Lung (tissue), 12 donors: Measurements from ENCODE around the gene RASA3. TPM values are rescaled to one million over a fixed set of nuclear protein-coding genes. Genes with fewer than 3 reads are reported as not detected.

ENCODE experiments used
- ATAC-seq: fragments of 200-7000 bp; cut with Tn5 transposase; one replicate; pipeline ENCODE4 v1.9.1; 2020; ENCODE audit warnings: moderate number of reproducible peaks; ENCODE audit not compliant: insufficient read depth, low FRiP score
- DNase-seq, 3 donors: peaks; one replicate each; pipeline ENCODE4 v3.0.0-alpha.2; 2013 to 2017
- H3K27ac ChIP-seq, 2 donors: one replicate each; pipeline ENCODE4 v1.5.1; 2013; ENCODE audit warnings: mild to moderate bottlenecking in 2 of 2, moderate library complexity in 2 of 2, control low read depth in 1 of 2, inconsistent platforms in 1 of 2, low read depth in 1 of 2, low read length in 1 of 2
- H3K27me3 ChIP-seq, 3 donors: one replicate each; pipeline ENCODE4 v1.5.1; 2013; ENCODE audit warnings: low read length in 2 of 3; ENCODE audit not compliant: control insufficient read depth in 3 of 3, insufficient read depth in 3 of 3
- H3K36me3 ChIP-seq, 4 donors: one replicate each; pipeline ENCODE4 v1.5.1; 2013; ENCODE audit warnings: low read length in 4 of 4, mild to moderate bottlenecking in 1 of 4, moderate library complexity in 1 of 4; ENCODE audit not compliant: control insufficient read depth in 4 of 4, insufficient read depth in 4 of 4
- H3K4me1 ChIP-seq, 5 donors: one replicate each; pipeline ENCODE4 v1.5.1; 2013; ENCODE audit warnings: low read length in 5 of 5, mild to moderate bottlenecking in 2 of 5, moderate library complexity in 1 of 5; ENCODE audit not compliant: control insufficient read depth in 5 of 5, insufficient read depth in 5 of 5
- H3K4me3 ChIP-seq: one replicate; pipeline ENCODE4 v1.5.1; 2013; ENCODE audit warnings: mild to moderate bottlenecking, control low read depth, moderate library complexity
- H3K9ac ChIP-seq, 2 donors: one replicate each; pipeline ENCODE4 v1.5.1; 2013; ENCODE audit warnings: low read length in 2 of 2, control low read depth in 1 of 2; ENCODE audit not compliant: insufficient read depth in 1 of 2
- H3K9me3 ChIP-seq, 4 donors: one replicate each; pipeline ENCODE4 v1.5.1; 2013; ENCODE audit warnings: low read length in 3 of 4, mild to moderate bottlenecking in 1 of 4, moderate library complexity in 1 of 4; ENCODE audit not compliant: control insufficient read depth in 4 of 4, insufficient read depth in 3 of 4
- CTCF ChIP-seq: IDR thresholded peaks from 2 replicates; pipeline ENCODE4 v1.5.1; 2012; ENCODE audit warnings: mild to moderate bottlenecking; ENCODE audit errors: control extremely low read depth, extremely low read depth
- WGBS, 2 donors: extraction: QIAGEN DNeasy Blood & Tissue Kit; methylation state at CpG; one replicate each; pipeline ENCODE4 v1.1.7; 2013; 5-methylcytosine and 5-hydroxymethylcytosine counted together
- polyA plus RNA-seq, 2 donors: library from polyadenylated mRNA; stranded (reverse); fragments of 200-250 nt; gene quantifications; one replicate each; pipeline ENCODE4 v1.2.1, GENCODE V29; 2013
- total RNA-seq, 2 donors: library from RNA; depleted of rRNA in 1 of 2; stranded (reverse); fragments of >200 nt in 1 of 2; gene quantifications; one replicate each; pipeline ENCODE4 v1.2.1, GENCODE V29; 2014 to 2021
- donor health status: control.
- donor health status: control.
- donor health status: Bipolar disorder and iron deficiency.
- donor health status: healthy.
- donor health status: DM: yes; HTN: yes; CAD: no.

The RASA3 gene
- total and polyA plus RNA-seq, 4 donors = 7.4 to 22.8 (median 16.2) TPM

- 91 to 95% methylated on average over 24 of the region's 24 CpGs for WGBS, 2 donors
- Histone ChIP-seq H3K4me1 (peaks cover 0 to 29% (median 0%) of the 10 kb centered on the region in 5 donors), H3K27me3 (no peaks in the 10 kb centered on the region), H3K9me3 (no peaks in the 10 kb centered on the region), H3K36me3 (peaks cover 0 to 16% (median 5%) of the 10 kb centered on the region in 4 donors), H3K9ac (no peak overlapping the region), H3K27ac (no peak overlapping the region), H3K4me3 (no peak overlapping the region)
- no peak for ATAC-seq
- no peak for TF ChIP-seq CTCF
- no peak for DNase-seq
Measured at GRCh38 chr13:114054830-114055439, 77.5 kb downstream of the RASA3 start.

- no peak for TF ChIP-seq CTCF
- WGBS, 2 donors = 86 to 89% methylated on average over 5 of the region's 5 CpGs
- H3K27me3 ChIP-seq = no peaks in the 10 kb centered on the region
- H3K36me3 ChIP-seq = peaks cover 0 to 16% (median 7%) of the 10 kb centered on the region in 4 donors
- no peak overlapping the region for H3K9ac ChIP-seq
- no peak overlapping the region for H3K4me3 ChIP-seq
- no peak overlapping the region for H3K27ac ChIP-seq
- DNase-seq = no peak
- ATAC-seq = no peak
- no peaks in the 10 kb centered on the region for H3K9me3 ChIP-seq
- H3K4me1 ChIP-seq = peaks cover 0 to 24% (median 0%) of the 10 kb centered on the region in 5 donors
Measured at GRCh38 chr13:114054264-114054663, 78.2 kb downstream of the RASA3 start.

- WGBS, 2 donors = 46 to 72% methylated on average over 14 of the region's 14 CpGs
- peaks cover 0 to 16% (median 7%) of the 10 kb centered on the region in 4 donors for H3K36me3 ChIP-seq
- H3K4me1 ChIP-seq = peaks cover 0 to 16% (median 0%) of the 10 kb centered on the region in 5 donors
- H3K4me3 ChIP-seq = no peak overlapping the region
- DNase-seq (no peak), ATAC-seq (no peak)
- H3K27ac ChIP-seq = no peak overlapping the region
- no peak for TF ChIP-seq CTCF
- H3K9ac ChIP-seq = no peak overlapping the region
- no peaks in the 10 kb centered on the region for H3K9me3 ChIP-seq
- no peaks in the 10 kb centered on the region for H3K27me3 ChIP-seq
Measured at GRCh38 chr13:114053026-114053425, 79.4 kb downstream of the RASA3 start.
